GM12878 (cell line): ENCODE data around the gene PGBD5. TPM values are rescaled to one million over a fixed set of nuclear protein-coding genes. Genes with fewer than 3 reads are reported as not detected.

Experiments
- ATAC-seq: fragments of 200-7000 bp; cut with Tn5 transposase; 3 replicates; pipeline ENCODE4 v1.9.1; 2020; ENCODE audit warnings: mild to moderate bottlenecking, moderate library complexity
- BruUV-seq: library from RNA; stranded (reverse); fragments of 400-500 nt; replicated peaks from 2 replicates; lab custom pipeline; 2021; lab: Mats Ljungman, UMichigan
- CTCF ChIA-PET: fragments of 300-600 bp; sonication (Branson Sonifier 250); formaldehyde crosslinking; extraction: SDS; loops from one replicate; lab custom pipeline; 2021; ENCODE audit warnings: inconsistent platforms; lab: Yijun Ruan, JAX
- POLR2A ChIA-PET: fragments of 350-600 bp; formaldehyde crosslinking; extraction: SDS; loops from one replicate; lab custom pipeline; 2021; ENCODE audit warnings: inconsistent platforms; lab: Charles Lee
- RAD21 ChIA-PET: fragments of 300-600 bp; sonication (Branson Sonifier 250); formaldehyde crosslinking; loops from one replicate; lab custom pipeline; 2023; ENCODE audit warnings: antibody characterized with exemption; ENCODE audit not compliant: unreplicated experiment; lab: Charles Lee
- SMC1A ChIA-PET: fragments of 300-600 bp; sonication (Branson Sonifier 250); formaldehyde crosslinking; loops from one replicate; lab custom pipeline; 2023; ENCODE audit not compliant: unreplicated experiment, uncharacterized antibody; lab: Charles Lee
- DNase-seq: peaks from one replicate; pipeline ENCODE4 v3.0.0-alpha.2; 2011; ENCODE audit warnings: low read depth, low spot score
- FAIRE-seq: peaks from 3 replicates; lab custom pipeline; 2011; peaks lifted over from hg19 to GRCh38; lab: Jason Lieb, UNC
- H2AFZ ChIP-seq: 2 replicates; pipeline ENCODE4 v1.6.0; 2011; ENCODE audit warnings: low read depth, low read length, control low read depth; ENCODE audit not compliant: control insufficient read depth
- H3K27ac ChIP-seq: 2 replicates; pipeline ENCODE4 v1.5.1; 2011; ENCODE audit warnings: control low read depth; ENCODE audit not compliant: control insufficient read depth, insufficient read depth
- H3K27me3 ChIP-seq, 2 experiments: replicated peaks in 1 of 2; 2 replicates each; pipeline versions ENCODE4 v1.6.0 to v1.6.1; 2011; ENCODE audit warnings: low read length in 1 of 2; ENCODE audit not compliant: control insufficient read depth in 2 of 2, insufficient read depth in 2 of 2
- H3K36me3 ChIP-seq, 2 experiments: 2 replicates each; pipeline ENCODE4 v1.5.1; 2011; ENCODE audit warnings: low read length in 1 of 2; ENCODE audit not compliant: control insufficient read depth in 2 of 2, insufficient read depth in 2 of 2
- H3K4me1 ChIP-seq: 2 replicates; pipeline ENCODE4 v1.6.1; 2011; ENCODE audit warnings: mild to moderate bottlenecking, low read length, moderate library complexity, mixed read lengths; ENCODE audit not compliant: control insufficient read depth, insufficient read depth
- H3K4me2 ChIP-seq: 2 replicates; pipeline ENCODE4 v1.6.0; 2011; ENCODE audit warnings: control low read depth; ENCODE audit not compliant: control insufficient read depth, insufficient read depth
- H3K4me3 ChIP-seq: fragments of 200-600 bp; sonication (generic); 2 replicates; pipeline ENCODE4 v1.5.1; 2016
- H3K79me2 ChIP-seq: 2 replicates; pipeline ENCODE4 v1.6.0; 2011; ENCODE audit warnings: low read length; ENCODE audit not compliant: control insufficient read depth, insufficient read depth
- H3K9ac ChIP-seq: 2 replicates; pipeline ENCODE4 v1.8.0; 2011; ENCODE audit warnings: low read length, control low read depth, mixed read lengths; ENCODE audit not compliant: control insufficient read depth, insufficient read depth
- H3K9me3 ChIP-seq: replicated peaks from 3 replicates; pipeline ENCODE4 v1.5.1; 2011; ENCODE audit warnings: mild to moderate bottlenecking, low read length; ENCODE audit not compliant: control insufficient read depth, insufficient read depth
- H4K20me1 ChIP-seq: 2 replicates; pipeline ENCODE4 v1.6.0; 2011; ENCODE audit not compliant: control insufficient read depth, insufficient read depth
- HCFC1 ChIP-seq: fragments of 150-350 bp; IDR thresholded peaks from 2 replicates; pipeline ENCODE4 v1.6.1; 2014; ENCODE audit warnings: low read length
- MXI1 ChIP-seq: fragments of 150-350 bp; IDR thresholded peaks from 2 replicates; pipeline ENCODE4 v1.6.1; 2011; ENCODE audit warnings: low read depth, mild to moderate bottlenecking, inconsistent platforms, low read length, improper control_type of control experiment
- SREBF2 ChIP-seq: IDR thresholded peaks from 2 replicates; pipeline ENCODE4 v1.6.1; 2012; ENCODE audit warnings: mild to moderate bottlenecking, low read length
- YBX1 ChIP-seq: fragments of 450-650 bp; IDR thresholded peaks from 2 replicates; pipeline ENCODE4 v1.6.1; 2016; ENCODE audit warnings: antibody characterized with exemption
- WGBS: methylation state at CpG from one replicate; pipeline ENCODE4 v1.1.6; 2016; ENCODE audit warnings: low lambda C conversion rate; ENCODE audit not compliant: insufficient replicate concordance, insufficient coverage; ENCODE audit errors: missing lambda C conversion rate; 5-methylcytosine and 5-hydroxymethylcytosine counted together
- in situ Hi-C: fragments of 300-500 bp; cut with MboI; formaldehyde crosslinking; loops from 9 replicates; pipeline ENCODE4 v1.14.3; 2018; ENCODE audit warnings: mixed read lengths
- intact Hi-C: fragments of 100-400 bp; cut with micrococcal nuclease; formaldehyde crosslinking; loops from one replicate; pipeline ENCODE4 v1.14.2; 2022; ENCODE audit not compliant: unreplicated experiment
- polyA plus RNA-seq, 11 experiments: library from polyadenylated mRNA; depleted of rRNA in 4 of 11; unstranded in 6 of 11; stranded (reverse) in 5 of 11; fragments of >200 nt; fragmentation: Nextera tagmentation in 4 of 11; fragmentation: Illumina TruSeq in 1 of 11; extraction: Ambion mirVana in 4 of 11; extraction: Trizol in 1 of 11; gene quantifications; 1 replicate in 1 of 11; 2 replicates in 10 of 11; pipeline versions ENCODE4 v1.2.1 to v1.2.3, GENCODE V29; 2011 to 2016; ENCODE audit warnings: inconsistent platforms in 2 of 11, missing spikeins in 2 of 11, low read depth in 1 of 11
- total RNA-seq, 4 experiments: library from RNA; depleted of rRNA in 3 of 4; stranded (reverse); fragments of >200 nt in 3 of 4; fragmentation: Illumina TruSeq in 1 of 4; extraction: Trizol in 1 of 4; gene quantifications; 2 replicates each; pipeline versions ENCODE4 v1.2.1 to v1.2.3, GENCODE V29; 2013 to 2021
- TF ChIP-seq, protein P1 (sequence below): IDR thresholded peaks from 2 replicates; pipeline ENCODE4 v1.6.1; 2012; ENCODE audit warnings: mild to moderate bottlenecking, low read depth, low read length
- TF ChIP-seq, protein P2 (sequence below): fragments of 450-650 bp; IDR thresholded peaks from 2 replicates; pipeline ENCODE4 v1.6.1; 2017; ENCODE audit warnings: mild to moderate bottlenecking, moderate library complexity

The PGBD5 gene
- total and polyA plus RNA-seq, 10 of the 15 experiments (the other 5 are each of a cell fraction or from before 2014, with no cell fraction given): 0.03 TPM; not detected in 9

DNA sequence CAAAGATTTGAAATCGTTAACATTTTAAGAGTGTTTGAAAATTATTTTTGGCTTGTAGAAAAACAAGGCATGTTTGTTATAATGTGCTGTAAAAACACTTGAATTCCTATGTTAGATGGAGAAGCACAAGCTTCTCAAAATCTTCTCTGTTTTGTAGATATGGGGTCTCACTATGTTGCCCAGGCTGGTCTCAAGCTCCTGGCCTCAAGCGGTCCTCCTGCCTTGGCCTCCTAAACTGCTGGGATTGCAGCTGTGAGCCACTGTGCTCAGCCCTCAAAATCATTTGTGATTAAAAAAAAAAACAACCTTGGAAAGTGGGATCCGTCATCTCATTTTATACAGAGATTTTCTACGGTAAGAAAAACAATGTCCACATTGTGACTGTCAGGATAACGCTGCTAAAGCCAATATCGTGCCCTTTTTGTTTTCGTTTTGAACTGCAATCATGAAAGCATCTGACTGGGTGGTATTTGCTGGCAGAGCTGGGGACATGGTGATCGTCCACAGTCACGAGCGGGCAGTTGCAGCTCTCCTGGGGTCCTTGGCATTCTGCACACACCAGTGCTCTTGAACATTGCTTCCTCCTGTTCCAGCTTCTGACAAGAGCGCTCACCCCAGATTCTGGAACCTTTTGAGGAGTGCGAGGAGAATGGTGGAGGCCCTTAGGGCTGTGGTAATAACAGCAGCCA, 112.5 kb downstream of the PGBD5 start:
- DNase-seq: no peak
- ChIA-PET POLR2A (no interaction called here), RAD21 (interaction anchor here (0.7 to 1.1 kb wide), 3 partner anchors 8 to 729 kb away, joined by 3 read pairs; no protein-coding TSS in a partner anchor), CTCF (interaction anchor here (1.2 to 1.8 kb wide), 4 partner anchors 8 to 598 kb away, joined by 3 to 7 read pairs (median 4); no protein-coding TSS in a partner anchor), SMC1A (interaction anchor here (0.9 to 1.4 kb wide), 2 partner anchors 658 to 663 kb away, joined by 3 read pairs; no protein-coding TSS in a partner anchor)
- FAIRE-seq: no peak
- H3K36me3 ChIP-seq: no peaks in the 10 kb centered on the region
- no peaks in the 10 kb centered on the region for H4K20me1 ChIP-seq
- no peak overlapping the region for H2AFZ ChIP-seq
- no peaks in the 10 kb centered on the region for H3K9me3 ChIP-seq
- no TSS peak for BruUV-seq
- 38% methylated on average over 12 of the region's 12 CpGs for WGBS
- in situ Hi-C loops (loop anchor here (5.0 kb wide), 2 partner anchors 601 to 651 kb away; no protein-coding TSS in a partner anchor), intact Hi-C loops (loop anchor here (10.0 kb wide), 1 partner anchor 1059 kb away; no protein-coding TSS in a partner anchor)
- H3K79me2 ChIP-seq: no peaks in the 10 kb centered on the region
- H3K9ac ChIP-seq: no peak overlapping the region
- no peak for ATAC-seq
- H3K4me2 ChIP-seq: no peak overlapping the region
- TF ChIP-seq HCFC1 (no peak), MXI1 (no peak), SREBF2 (no peak), YBX1 (no peak)
- TF ChIP-seq, protein P1, sequence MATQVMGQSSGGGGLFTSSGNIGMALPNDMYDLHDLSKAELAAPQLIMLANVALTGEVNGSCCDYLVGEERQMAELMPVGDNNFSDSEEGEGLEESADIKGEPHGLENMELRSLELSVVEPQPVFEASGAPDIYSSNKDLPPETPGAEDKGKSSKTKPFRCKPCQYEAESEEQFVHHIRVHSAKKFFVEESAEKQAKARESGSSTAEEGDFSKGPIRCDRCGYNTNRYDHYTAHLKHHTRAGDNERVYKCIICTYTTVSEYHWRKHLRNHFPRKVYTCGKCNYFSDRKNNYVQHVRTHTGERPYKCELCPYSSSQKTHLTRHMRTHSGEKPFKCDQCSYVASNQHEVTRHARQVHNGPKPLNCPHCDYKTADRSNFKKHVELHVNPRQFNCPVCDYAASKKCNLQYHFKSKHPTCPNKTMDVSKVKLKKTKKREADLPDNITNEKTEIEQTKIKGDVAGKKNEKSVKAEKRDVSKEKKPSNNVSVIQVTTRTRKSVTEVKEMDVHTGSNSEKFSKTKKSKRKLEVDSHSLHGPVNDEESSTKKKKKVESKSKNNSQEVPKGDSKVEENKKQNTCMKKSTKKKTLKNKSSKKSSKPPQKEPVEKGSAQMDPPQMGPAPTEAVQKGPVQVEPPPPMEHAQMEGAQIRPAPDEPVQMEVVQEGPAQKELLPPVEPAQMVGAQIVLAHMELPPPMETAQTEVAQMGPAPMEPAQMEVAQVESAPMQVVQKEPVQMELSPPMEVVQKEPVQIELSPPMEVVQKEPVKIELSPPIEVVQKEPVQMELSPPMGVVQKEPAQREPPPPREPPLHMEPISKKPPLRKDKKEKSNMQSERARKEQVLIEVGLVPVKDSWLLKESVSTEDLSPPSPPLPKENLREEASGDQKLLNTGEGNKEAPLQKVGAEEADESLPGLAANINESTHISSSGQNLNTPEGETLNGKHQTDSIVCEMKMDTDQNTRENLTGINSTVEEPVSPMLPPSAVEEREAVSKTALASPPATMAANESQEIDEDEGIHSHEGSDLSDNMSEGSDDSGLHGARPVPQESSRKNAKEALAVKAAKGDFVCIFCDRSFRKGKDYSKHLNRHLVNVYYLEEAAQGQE: no peak
- TF ChIP-seq, protein P2, sequence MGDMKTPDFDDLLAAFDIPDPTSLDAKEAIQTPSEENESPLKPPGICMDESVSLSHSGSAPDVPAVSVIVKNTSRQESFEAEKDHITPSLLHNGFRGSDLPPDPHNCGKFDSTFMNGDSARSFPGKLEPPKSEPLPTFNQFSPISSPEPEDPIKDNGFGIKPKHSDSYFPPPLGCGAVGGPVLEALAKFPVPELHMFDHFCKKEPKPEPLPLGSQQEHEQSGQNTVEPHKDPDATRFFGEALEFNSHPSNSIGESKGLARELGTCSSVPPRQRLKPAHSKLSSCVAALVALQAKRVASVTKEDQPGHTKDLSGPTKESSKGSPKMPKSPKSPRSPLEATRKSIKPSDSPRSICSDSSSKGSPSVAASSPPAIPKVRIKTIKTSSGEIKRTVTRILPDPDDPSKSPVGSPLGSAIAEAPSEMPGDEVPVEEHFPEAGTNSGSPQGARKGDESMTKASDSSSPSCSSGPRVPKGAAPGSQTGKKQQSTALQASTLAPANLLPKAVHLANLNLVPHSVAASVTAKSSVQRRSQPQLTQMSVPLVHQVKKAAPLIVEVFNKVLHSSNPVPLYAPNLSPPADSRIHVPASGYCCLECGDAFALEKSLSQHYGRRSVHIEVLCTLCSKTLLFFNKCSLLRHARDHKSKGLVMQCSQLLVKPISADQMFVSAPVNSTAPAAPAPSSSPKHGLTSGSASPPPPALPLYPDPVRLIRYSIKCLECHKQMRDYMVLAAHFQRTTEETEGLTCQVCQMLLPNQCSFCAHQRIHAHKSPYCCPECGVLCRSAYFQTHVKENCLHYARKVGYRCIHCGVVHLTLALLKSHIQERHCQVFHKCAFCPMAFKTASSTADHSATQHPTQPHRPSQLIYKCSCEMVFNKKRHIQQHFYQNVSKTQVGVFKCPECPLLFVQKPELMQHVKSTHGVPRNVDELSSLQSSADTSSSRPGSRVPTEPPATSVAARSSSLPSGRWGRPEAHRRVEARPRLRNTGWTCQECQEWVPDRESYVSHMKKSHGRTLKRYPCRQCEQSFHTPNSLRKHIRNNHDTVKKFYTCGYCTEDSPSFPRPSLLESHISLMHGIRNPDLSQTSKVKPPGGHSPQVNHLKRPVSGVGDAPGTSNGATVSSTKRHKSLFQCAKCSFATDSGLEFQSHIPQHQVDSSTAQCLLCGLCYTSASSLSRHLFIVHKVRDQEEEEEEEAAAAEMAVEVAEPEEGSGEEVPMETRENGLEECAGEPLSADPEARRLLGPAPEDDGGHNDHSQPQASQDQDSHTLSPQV: no peak
- no peaks in the 10 kb centered on the region for H3K27me3 ChIP-seq
- no peaks in the 10 kb centered on the region for H3K4me1 ChIP-seq
- H3K27ac ChIP-seq: no peak overlapping the region
- H3K4me3 ChIP-seq: no peak overlapping the region
